Posterior cingulate gyrus (tissue), 11 donors: ENCODE data around the gene NR6A1.

Source experiments
- DNase-seq, 10 donors: peaks; one replicate each; pipeline versions ENCODE4 v3.0.0 to v3.0.0-alpha.2; 2020 to 2021; ENCODE audit warnings: mixed read lengths in 3 of 10
- intact Hi-C: fragments of 100-400 bp; cut with DNase I; formaldehyde crosslinking; loops from one replicate; pipeline ENCODE4 v1.15.1; 2023

NR6A1 gene

GRCh38 chr9:124708074-124708473 lies 63.0 kb downstream of the NR6A1 start:
- DNase-seq = no peak
- intact Hi-C loops = no loop called here

DNA sequence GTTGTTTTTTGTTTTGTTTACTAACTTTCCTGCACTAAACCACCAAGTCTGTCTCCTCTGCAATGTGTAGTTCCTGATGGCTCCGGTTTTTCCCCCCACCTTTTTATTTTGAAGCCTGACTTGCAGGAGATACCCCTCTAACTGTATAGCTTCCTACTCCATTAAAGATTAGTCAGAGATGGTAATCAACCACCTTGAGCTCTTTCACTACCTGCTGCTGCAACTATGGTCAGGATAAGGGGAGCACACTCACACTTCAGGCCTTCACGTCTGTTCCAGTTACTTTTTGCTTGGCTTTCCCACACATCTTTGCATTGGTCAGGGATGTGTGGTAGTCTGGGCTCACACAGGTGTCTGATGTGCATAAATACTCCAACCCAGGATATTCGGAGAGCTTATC lies 63.4 kb downstream of the NR6A1 start:
- intact Hi-C loops = no loop called here
- DNase-seq = no peak

- intact Hi-C loops = no loop called here
- no peak for DNase-seq
Observed at GRCh38 chr9:124706685-124707084, 64.4 kb downstream of the NR6A1 start.

- intact Hi-C loops = no loop called here
- no peak for DNase-seq
Observed at GRCh38 chr9:124699575-124699974, 71.5 kb downstream of the NR6A1 start.

GRCh38 chr9:124698265-124698664 lies 72.8 kb downstream of the NR6A1 start:
- DNase-seq = no peak
- intact Hi-C loops = no loop called here

DNA sequence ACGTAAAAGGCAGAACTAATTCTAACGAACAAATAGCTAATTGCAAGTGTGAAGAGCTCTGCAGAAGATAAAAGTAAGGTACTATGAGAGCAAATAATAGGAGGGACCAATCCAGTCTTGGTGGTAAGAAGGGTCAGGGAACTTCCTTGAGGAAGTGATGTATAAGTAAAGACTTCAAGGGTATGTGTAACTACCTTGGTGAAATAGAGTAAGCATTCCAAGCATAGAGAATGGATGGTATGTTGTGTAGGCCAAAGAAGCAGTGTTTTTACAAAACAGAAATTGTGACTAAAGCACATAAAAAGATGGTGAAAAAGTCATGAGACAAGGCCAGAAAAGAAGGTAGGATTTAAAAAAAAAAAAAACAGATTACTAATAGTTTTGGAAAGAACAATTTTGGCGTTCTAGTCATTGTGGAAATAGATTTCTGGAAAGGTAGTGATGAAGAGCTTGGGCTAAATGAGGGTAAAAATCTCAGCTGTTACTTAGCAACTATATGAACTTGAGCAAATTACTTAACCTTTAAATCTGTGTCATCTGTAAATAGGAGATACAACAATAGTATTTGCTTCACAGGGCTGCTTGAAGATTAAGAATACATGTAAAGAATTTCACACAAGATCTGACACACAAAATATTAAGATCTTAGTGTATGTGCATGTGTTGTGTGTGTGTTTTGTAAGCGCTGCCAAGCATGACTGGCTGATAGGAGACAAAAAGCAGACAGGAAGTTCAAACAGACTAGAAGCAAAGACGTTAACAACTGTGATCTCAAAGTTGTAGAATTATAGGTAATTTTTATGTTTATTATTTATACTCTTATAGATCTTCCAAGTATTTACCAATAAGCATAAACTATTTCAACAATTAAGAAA lies 73.5 kb downstream of the NR6A1 start:
- no peak for DNase-seq
- intact Hi-C loops = no loop called here

DNA sequence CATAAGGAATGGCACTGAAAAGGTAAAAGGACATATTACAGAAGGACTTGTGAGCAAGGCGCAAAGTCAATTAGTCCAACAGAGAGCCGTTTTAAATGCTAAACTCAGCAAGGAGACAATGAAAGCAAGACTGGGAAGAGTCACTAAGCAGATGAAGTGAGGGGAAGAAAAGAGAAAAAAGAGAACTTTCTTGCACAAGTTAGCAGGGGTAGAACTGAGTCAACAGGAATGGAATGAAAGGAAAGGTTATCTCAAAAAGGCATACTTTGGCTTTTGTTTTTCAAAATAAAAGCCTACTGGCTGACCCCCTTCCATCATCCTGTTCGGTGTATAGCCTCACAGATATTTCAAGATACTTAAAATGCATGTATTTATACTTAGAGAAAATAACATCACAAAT lies 75.0 kb downstream of the NR6A1 start:
- intact Hi-C loops = no loop called here
- DNase-seq = no peak

DNA sequence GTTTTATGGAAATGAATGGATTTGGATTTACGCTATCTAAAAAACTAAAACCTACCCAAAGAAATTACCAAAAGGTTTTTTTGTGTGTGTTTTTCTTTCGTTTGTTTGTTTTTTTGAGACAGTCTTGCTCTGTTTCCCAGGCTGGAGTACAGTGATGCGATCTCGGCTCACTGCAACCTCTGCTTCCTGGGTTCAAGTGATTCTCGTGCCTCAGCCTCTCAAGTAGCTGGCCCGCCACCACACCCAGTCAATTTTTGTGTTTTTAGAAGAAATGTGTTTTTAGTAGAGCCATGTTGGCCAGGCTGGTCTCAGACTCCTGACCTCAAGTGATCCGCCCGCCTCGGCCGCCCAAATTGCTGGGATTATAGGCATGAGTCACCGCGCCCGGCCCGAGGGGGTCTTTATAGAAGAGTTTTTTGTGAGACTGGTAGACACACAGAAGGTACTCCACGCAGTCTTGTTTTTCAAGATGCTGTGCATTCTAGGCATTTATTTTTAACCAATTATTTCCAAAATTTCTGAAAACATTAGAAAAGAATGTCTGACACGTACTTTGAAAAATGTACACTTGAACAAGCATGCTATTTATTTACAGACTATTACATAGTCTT lies 75.7 kb downstream of the NR6A1 start:
- intact Hi-C loops = no loop called here
- DNase-seq = no peak

- intact Hi-C loops = no loop called here
Observed at GRCh38 chr9:124694414-124695279, 76.5 kb downstream of the NR6A1 start.

DNA sequence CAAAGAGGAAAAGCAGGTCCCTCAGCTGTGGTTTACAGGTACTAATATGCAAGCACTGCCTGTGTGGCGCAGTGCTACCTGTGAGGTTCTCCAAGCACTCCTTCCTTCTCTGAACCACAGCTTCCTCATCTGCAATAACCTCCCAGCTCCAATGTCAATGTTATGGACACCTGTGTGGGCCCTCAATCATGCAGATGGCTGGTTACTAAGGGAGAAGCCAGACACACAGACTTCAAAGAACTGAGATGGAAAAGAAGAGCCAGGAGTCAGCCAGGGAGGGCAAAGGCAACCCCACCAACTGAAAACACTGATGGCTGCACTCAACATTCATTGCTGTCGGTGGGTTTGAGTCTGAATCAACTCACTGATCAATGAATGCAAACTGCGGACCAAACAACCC lies 77.7 kb downstream of the NR6A1 start:
- intact Hi-C loops = no loop called here
- DNase-seq = no peak

More at GRCh38 chr9:124694414-124695279, 76.5 kb downstream of the NR6A1 start:
- no peak for DNase-seq

- intact Hi-C loops = no loop called here
- no peak for DNase-seq
Observed at GRCh38 chr9:124688238-124688904, 82.7 kb downstream of the NR6A1 start.

GRCh38 chr9:124686918-124687317 lies 84.2 kb downstream of the NR6A1 start:
- DNase-seq = no peak
- intact Hi-C loops = no loop called here

DNA sequence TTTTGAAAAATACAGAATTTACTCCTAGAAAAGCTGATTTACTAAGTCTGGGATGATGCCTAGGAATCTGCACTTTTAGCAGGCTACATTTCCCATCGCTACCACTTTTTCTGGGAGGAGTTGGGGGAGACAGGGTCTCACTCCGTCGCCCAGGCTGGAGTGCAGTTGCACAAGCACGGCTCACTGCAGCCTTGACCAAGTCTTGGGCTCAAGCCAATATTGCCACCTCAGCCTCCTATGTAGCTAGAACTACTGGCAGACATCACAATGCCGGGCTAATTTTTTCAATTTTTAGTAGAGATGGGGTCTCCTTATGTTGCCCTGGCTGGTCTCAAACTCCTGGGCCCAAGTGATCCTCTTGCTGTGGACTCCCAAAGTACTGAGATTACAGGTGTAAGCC lies 85.9 kb downstream of the NR6A1 start:
- intact Hi-C loops = no loop called here
- no peak for DNase-seq

DNA sequence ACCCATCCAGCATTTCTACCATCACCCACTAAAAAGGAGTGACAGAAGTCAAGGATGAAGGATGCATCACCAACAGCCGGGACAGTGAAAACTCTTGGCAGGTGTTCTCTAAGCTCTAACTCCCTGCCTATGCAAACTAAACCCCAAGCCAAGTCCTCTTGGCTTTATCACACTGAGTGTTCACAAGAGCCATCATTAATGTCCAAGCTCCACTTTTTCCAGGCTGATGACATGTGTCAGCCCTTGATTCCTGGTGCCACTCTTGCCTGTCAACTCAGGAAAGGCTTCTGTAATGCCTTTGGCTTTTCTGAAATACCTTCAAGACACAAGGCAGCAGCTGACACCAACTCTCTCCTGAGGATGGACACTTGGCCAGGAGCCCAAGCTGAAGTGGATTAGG lies 86.9 kb downstream of the NR6A1 start:
- no peak for DNase-seq
- intact Hi-C loops = no loop called here

DNA sequence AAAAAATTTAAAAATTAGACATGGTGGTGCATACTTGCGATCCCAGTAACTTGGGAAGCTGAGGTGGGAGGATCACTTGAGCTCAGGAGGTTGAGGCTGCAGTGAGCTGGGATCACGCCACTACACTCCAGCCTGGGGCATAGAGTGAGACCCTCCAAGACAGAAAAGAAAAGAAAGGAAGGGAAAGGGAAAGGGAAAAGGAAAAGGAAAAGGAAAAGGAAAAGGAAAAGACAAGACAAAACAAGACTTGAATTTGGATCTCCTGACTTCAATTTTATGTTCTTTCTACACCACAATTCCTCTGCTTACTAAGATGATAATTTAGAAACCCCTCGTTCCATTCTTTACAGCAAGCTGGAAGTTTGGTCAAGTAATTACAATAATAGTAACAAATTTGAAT lies 88.1 kb downstream of the NR6A1 start:
- intact Hi-C loops = no loop called here
- DNase-seq = peak in 1 of 10 donors; percentile 49

DNA sequence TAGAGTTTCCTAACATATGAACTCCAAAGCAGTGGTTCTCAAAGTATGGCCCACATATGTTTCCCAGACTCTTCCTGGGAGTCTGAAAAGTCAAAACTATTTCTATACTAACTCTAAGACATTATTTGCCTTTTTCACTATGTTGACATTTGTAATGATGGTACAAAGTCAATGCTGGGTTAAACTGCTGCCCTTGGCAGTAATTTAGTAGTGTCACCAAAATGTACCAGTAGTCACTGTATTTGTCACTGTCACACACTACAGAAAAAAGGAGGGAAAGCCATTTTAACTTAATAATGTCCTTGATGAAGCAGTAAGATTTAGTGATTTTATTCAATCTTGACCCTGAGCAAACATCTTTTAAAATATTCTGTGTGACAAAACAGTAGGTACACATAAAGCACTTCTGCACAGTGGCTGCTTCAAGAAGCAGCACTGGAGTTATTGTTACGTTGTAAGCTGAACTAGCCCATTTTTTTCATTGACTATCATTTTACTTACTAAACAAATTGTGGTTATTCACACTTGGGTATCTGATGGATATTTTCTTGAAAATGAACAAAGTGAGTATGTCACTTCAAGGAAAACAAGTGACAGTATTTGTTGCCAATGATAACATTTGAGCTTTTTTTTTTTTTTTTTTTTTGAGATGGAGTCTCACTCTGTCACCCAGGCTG lies 90.3 kb downstream of the NR6A1 start:
- intact Hi-C loops = no loop called here
- no peak for DNase-seq

GRCh38 chr9:124680049-124680448 lies 91.1 kb downstream of the NR6A1 start:
- intact Hi-C loops = no loop called here
- DNase-seq = no peak

- intact Hi-C loops = no loop called here
- DNase-seq = no peak
Observed at GRCh38 chr9:124676159-124676551, 95.0 kb downstream of the NR6A1 start.

DNA sequence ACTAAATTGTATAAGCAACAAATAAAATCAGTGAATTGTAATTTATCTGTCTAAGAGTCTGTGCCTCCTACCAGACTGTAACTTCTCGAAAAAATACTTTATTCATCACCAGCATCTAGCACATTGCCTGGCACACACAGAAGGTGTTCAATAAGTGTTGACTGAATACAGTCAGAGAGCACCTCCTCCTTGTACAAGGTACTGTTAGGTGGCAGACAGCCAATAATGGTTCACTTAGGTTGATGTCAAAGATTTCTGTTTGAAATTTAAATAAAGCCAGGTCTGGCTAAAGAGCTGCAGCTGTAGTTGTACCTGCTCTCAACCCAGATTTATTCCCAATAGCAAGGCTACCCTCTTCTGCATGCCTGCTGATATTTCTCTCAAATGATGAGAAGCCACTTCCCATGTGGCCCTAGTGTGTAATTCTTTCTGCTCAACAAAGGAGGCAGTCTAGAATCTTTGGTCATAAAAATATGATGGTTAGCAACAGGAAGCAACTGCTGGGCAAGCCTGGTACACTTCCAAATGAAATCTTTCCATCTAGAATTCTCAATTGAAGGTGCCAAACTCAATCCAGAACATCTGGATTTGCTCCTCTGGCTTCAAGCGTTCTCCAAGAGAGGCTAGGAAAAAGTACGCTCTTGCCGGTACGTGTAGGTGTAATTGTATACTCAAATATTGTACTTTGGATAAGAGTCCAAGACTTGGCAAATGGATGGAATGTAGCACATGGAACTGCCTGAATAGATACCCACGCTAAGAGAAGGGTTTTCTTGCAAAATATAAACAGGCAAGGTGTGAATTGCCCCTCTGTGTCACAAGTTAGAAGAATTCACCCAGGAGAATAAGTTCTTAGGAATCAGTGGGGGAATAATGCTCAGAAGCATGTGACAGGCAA lies 95.6 kb downstream of the NR6A1 start:
- no peak for DNase-seq
- intact Hi-C loops = no loop called here
